Stimulated activated CD4-positive, alpha-beta T cell treated with anti-CD3 and anti-CD28 coated beads, Interleukin-1b, Interleukin-23, amount 100 ng/mL, for 4 hours (primary cell): ENCODE data around the gene RNF145.
"Not testable (repeated sequence)": the region's sequence is repeated elsewhere in the genome, so short reads cannot be mapped to it uniquely, and the experiment has no call there.

Experiments
- DNase-seq, 2 donors: peaks; one replicate each; pipeline ENCODE4 v3.0.0-alpha.2; 2020; ENCODE audit warnings: low read depth in 2 of 2

Gene RNF145

GRCh38 chr5:159209438-159210209 lies at the start of gene RNF145:
Gene RNF145, minus strand, starts transcription at chr5:159209553. Its CDS starts 5,936 bp downstream, at chr5:159203617.
- peak; percentile 94 to 98 for DNase-seq

- DNase-seq: no peak
These were observed 49.0 kb upstream of the RNF145 start for GRCh38 chr5:159258361-159258760.

- DNase-seq: no peak
These were observed 48.4 kb upstream of the RNF145 start for GRCh38 chr5:159257629-159258283.

- DNase-seq: no peak
These were observed 47.7 kb upstream of the RNF145 start for GRCh38 chr5:159257007-159257406.

GRCh38 chr5:159252195-159252594 lies 42.8 kb upstream of the RNF145 start:
- DNase-seq: no peak

- no peak for DNase-seq
These were observed 39.8 kb upstream of the RNF145 start for GRCh38 chr5:159249158-159249557.

- no peak for DNase-seq
These were observed 35.5 kb upstream of the RNF145 start for GRCh38 chr5:159244890-159245289.

GRCh38 chr5:159244163-159244562 lies 34.8 kb upstream of the RNF145 start:
- no peak for DNase-seq

- no peak for DNase-seq
These were observed 34.0 kb upstream of the RNF145 start for GRCh38 chr5:159243385-159243784.

- DNase-seq: no peak
These were observed 33.3 kb upstream of the RNF145 start for GRCh38 chr5:159242656-159243055.

- DNase-seq: no peak
These were observed 32.7 kb upstream of the RNF145 start for GRCh38 chr5:159241946-159242552.

- no peak for DNase-seq
These were observed 31.0 kb upstream of the RNF145 start for GRCh38 chr5:159240301-159240870.

GRCh38 chr5:159235871-159236520 lies 26.6 kb upstream of the RNF145 start:
- not testable (repeated sequence) for DNase-seq

GRCh38 chr5:159231167-159231566 lies 21.8 kb upstream of the RNF145 start:
- DNase-seq: no peak

- DNase-seq: no peak
These were observed 21.3 kb upstream of the RNF145 start for GRCh38 chr5:159230657-159231056.

GRCh38 chr5:159228097-159228496 lies 18.7 kb upstream of the RNF145 start:
- DNase-seq: not testable (repeated sequence)

GRCh38 chr5:159227452-159227851 lies 18.1 kb upstream of the RNF145 start:
- DNase-seq: no peak

GRCh38 chr5:159226451-159226850 lies 17.1 kb upstream of the RNF145 start:
- DNase-seq: no peak

- no peak for DNase-seq
These were observed 15.1 kb upstream of the RNF145 start for GRCh38 chr5:159224471-159224870.

- no peak for DNase-seq
These were observed 14.1 kb upstream of the RNF145 start for GRCh38 chr5:159223469-159223868.

GRCh38 chr5:159220206-159220605 lies 10.9 kb upstream of the RNF145 start:
- no peak for DNase-seq

- no peak for DNase-seq
These were observed 9.3 kb upstream of the RNF145 start for GRCh38 chr5:159218595-159219023.
